ENCODE measurements around the gene LYG1.
"Not testable (repeated sequence)": the region's sequence is repeated elsewhere in the genome, so short reads cannot be mapped to it uniquely, and the experiment has no call there.

The LYG1 gene

DNA sequence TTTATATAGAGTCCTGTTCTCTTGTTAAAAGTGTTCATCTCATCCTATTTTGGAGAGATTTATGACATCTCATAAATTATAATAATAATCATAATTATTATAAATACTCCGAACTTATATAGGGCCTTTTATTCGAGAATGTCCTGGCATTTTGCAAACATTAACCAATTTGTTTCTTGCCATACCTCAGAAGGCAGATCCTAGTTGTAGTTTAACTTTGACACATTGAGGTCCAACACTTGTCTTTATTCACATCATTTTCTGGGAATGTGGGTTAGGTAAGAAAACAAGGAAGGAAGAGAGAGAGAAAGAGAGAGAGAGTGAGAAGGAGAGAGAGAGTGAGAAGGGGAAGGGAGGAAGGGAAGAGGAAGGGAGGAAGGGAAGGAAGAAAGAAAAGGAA is at the start of gene LYG1:
Gene LYG1, minus strand, starts transcription at position 101 of the 400 bp plus-strand sequence. CDS start 5,527 bp downstream, outside the sequence.
- not testable (repeated sequence) for H3K79me2 ChIP-seq (ENCODE audit: insufficient read depth, low read depth); H4K20me1 ChIP-seq (ENCODE audit: insufficient read depth); H3K9ac ChIP-seq; H3K27me3 ChIP-seq (ENCODE audit: insufficient read depth, low read depth); H3K36me3 ChIP-seq (ENCODE audit: insufficient read depth); H3K27ac ChIP-seq; H2AFZ ChIP-seq (ENCODE audit: low read depth); H3K4me2 ChIP-seq; H3K4me1 ChIP-seq (ENCODE audit: low read depth, poor library complexity, severe bottlenecking); H3K4me3 ChIP-seq (IDR thresholded peaks at IDR 0.05; ENCODE audit: insufficient read depth, low read depth, low read length)

DNA sequence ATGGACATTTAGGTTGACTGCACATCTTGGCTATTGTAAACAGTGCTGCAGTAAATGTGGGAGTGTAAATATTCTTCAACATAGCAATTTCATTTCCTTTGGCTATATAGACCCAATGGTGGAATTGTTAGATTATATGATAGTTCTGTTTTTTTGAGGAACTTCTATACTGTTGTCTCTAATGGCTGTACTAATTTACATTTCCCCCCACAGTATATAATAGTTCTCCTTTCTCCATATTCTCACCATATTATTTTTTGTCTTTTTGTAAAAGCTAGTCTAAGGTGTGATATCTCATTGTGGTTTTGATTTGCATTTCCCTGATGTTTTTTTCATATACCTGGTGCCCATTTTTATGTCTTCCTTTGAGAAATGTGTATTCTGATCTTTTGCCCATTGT is 49.2 kb upstream of the LYG1 start:
- no peak overlapping the region for H3K4me2 ChIP-seq
- TF ChIP-seq, protein P1, sequence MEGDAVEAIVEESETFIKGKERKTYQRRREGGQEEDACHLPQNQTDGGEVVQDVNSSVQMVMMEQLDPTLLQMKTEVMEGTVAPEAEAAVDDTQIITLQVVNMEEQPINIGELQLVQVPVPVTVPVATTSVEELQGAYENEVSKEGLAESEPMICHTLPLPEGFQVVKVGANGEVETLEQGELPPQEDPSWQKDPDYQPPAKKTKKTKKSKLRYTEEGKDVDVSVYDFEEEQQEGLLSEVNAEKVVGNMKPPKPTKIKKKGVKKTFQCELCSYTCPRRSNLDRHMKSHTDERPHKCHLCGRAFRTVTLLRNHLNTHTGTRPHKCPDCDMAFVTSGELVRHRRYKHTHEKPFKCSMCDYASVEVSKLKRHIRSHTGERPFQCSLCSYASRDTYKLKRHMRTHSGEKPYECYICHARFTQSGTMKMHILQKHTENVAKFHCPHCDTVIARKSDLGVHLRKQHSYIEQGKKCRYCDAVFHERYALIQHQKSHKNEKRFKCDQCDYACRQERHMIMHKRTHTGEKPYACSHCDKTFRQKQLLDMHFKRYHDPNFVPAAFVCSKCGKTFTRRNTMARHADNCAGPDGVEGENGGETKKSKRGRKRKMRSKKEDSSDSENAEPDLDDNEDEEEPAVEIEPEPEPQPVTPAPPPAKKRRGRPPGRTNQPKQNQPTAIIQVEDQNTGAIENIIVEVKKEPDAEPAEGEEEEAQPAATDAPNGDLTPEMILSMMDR (conservative IDR thresholded peaks at IDR 0.05; ENCODE audit: low read depth, low read length), result no peak

DNA sequence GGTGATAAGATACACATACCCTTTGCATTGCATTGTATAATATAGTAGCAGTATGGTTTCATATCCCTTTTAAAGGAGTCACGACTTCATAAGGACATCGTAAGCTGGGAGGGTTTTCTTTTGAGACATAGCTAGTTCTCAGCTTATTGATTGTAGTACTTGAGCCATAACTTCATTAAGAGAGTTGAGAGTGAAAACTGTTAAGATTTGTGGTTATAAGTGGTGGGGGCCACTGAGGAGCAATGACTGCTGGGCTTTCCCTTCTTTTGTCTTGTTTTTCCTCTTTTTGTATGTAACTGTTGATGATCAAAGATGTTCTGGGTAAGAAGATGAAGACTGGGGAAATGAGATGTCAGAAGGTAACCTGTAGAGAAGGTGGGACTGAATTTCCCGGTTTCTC is 47.2 kb upstream of the LYG1 start:
- H2AFZ ChIP-seq (ENCODE audit: low read depth), result no peak overlapping the region
- peaks cover 28% of the 10 kb centered on the region for H3K4me1 ChIP-seq (ENCODE audit: low read depth, poor library complexity, severe bottlenecking)
- no peak overlapping the region for H3K27ac ChIP-seq
- H3K9ac ChIP-seq, result no peak overlapping the region
- peaks cover 41% of the 10 kb centered on the region for H4K20me1 ChIP-seq (ENCODE audit: insufficient read depth)
- no peak overlapping the region for H3K4me3 ChIP-seq (IDR thresholded peaks at IDR 0.05; ENCODE audit: insufficient read depth, low read depth, low read length)
- 0 out of 2 replicates have a peak overlapping the region, but pooled peaks have one; percentile 21 for H3K4me2 ChIP-seq
- H3K36me3 ChIP-seq (ENCODE audit: insufficient read depth), result no peaks in the 10 kb centered on the region
- peaks cover 99% of the 10 kb centered on the region for H3K79me2 ChIP-seq (ENCODE audit: insufficient read depth, low read depth)
- H3K27me3 ChIP-seq (ENCODE audit: insufficient read depth, low read depth), result no peaks in the 10 kb centered on the region
- TF ChIP-seq, protein P1 (conservative IDR thresholded peaks at IDR 0.05; ENCODE audit: low read depth, low read length), result no peak

More for the DNA sequence above, 49.2 kb upstream of the LYG1 start:
- Histone ChIP-seq H3K4me3 (IDR thresholded peaks at IDR 0.05; ENCODE audit: insufficient read depth, low read depth, low read length) (no peak overlapping the region), H3K4me1 (ENCODE audit: low read depth, poor library complexity, severe bottlenecking) (peaks cover 28% of the 10 kb centered on the region), H3K27me3 (ENCODE audit: insufficient read depth, low read depth) (no peaks in the 10 kb centered on the region), H4K20me1 (ENCODE audit: insufficient read depth) (peaks cover 30% of the 10 kb centered on the region), H3K79me2 (ENCODE audit: insufficient read depth, low read depth) (peaks cover 99% of the 10 kb centered on the region), H3K9ac (no peak overlapping the region), H2AFZ (ENCODE audit: low read depth) (no peak overlapping the region), H3K36me3 (ENCODE audit: insufficient read depth) (no peaks in the 10 kb centered on the region), H3K27ac (no peak overlapping the region)

DNA sequence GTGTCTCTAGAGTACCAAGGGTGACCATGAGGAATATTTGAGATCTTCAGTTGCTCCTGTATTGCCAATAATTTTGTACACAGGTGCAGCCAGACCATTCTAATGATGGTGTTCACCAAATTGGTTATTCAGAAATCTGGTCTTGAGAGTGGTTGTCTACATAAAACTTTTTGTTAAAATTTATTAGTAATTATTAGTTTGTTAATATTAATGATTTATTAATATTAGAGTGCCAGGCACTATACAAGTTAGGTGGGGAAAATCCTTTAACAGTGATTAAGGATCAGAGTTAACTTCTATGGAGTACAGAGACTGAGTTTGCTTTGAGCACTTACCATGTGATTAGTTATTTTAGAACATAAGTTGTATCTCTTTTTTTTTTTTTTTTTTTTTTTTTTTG is 45.2 kb upstream of the LYG1 start:
- Histone ChIP-seq H3K9ac (no peak overlapping the region), H3K4me3 (IDR thresholded peaks at IDR 0.05; ENCODE audit: insufficient read depth, low read depth, low read length) (no peak overlapping the region), H4K20me1 (ENCODE audit: insufficient read depth) (peaks cover 56% of the 10 kb centered on the region), H3K27ac (no peak overlapping the region), H2AFZ (ENCODE audit: low read depth) (no peak overlapping the region), H3K4me2 (no peak overlapping the region), H3K36me3 (ENCODE audit: insufficient read depth) (no peaks in the 10 kb centered on the region), H3K4me1 (ENCODE audit: low read depth, poor library complexity, severe bottlenecking) (peaks cover 30% of the 10 kb centered on the region), H3K79me2 (ENCODE audit: insufficient read depth, low read depth) (peaks cover 99% of the 10 kb centered on the region), H3K27me3 (ENCODE audit: insufficient read depth, low read depth) (no peaks in the 10 kb centered on the region)
- TF ChIP-seq, protein P1 (conservative IDR thresholded peaks at IDR 0.05; ENCODE audit: low read depth, low read length), result no peak

DNA sequence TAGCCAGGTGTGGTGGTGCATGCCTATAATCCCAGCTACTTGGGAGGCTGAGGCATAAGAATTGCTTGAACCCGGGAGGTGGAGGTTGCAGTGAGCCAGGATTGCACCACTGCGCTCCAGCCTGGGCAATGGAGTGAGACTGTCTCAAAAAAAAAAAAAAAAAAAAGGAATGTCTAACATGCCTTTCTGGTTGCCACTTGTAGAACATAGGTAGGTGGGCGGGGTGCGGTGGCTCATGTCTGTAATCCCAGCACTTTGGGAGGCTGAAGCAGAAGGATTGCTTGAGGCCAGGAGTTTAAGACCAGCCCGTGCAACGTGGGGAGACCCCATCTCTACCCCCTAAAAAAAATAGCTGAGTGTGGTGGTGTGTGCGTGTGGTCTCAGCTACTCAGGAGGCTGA is 44.4 kb upstream of the LYG1 start:
- not testable (repeated sequence) for H3K4me2 ChIP-seq; H3K27me3 ChIP-seq (ENCODE audit: insufficient read depth, low read depth); H3K27ac ChIP-seq; H3K4me3 ChIP-seq (IDR thresholded peaks at IDR 0.05; ENCODE audit: insufficient read depth, low read depth, low read length); H3K9ac ChIP-seq; H3K36me3 ChIP-seq (ENCODE audit: insufficient read depth); H2AFZ ChIP-seq (ENCODE audit: low read depth)
- Histone ChIP-seq H3K4me1 (ENCODE audit: low read depth, poor library complexity, severe bottlenecking) (peaks cover 34% of the 10 kb centered on the region), H3K79me2 (ENCODE audit: insufficient read depth, low read depth) (peaks cover 99% of the 10 kb centered on the region), H4K20me1 (ENCODE audit: insufficient read depth) (peaks cover 62% of the 10 kb centered on the region)
